ENCODE data around the gene C6orf47.

Gene C6orf47

DNA sequence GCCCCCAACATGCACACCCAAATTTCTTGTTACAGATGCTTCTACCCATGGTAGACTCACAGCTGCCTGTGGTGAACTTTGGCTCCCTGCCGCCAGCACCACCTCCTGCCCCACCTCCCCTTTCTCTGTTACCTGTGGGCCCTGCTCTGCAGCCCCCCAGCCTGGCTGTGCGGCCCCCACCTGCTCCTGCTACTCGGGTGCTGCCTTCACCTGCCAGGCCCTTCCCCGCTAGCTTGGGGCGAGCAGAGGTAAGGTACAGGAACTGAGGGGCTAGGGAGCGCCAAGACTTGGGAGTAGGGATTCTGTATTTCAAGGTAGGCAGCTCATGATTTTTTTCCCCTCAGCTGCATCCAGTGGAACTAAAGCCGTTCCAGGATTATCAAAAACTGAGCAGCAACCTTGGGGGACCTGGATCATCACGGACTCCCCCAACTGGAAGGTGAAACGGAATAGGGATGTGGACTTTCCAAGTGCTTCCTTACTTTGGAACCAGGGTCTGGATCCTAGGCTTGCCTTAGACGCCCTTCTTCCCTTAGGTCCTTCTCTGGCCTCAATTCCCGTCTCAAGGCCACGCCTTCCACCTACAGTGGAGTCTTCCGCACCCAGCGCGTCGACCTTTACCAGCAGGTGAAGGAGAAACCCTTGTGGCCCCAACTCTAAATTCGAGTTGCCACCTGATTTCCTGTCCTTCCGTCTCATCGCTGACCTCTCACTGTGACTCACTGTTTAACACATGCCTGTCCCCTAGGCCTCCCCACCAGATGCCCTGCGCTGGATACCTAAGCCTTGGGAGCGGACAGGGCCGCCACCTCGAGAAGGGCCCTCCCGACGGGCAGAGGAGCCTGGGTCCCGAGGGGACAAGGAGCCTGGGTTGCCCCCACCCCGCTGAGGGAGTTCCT is 23.6 kb downstream of the C6orf47 start:
- no peak for FAIRE-seq

DNA sequence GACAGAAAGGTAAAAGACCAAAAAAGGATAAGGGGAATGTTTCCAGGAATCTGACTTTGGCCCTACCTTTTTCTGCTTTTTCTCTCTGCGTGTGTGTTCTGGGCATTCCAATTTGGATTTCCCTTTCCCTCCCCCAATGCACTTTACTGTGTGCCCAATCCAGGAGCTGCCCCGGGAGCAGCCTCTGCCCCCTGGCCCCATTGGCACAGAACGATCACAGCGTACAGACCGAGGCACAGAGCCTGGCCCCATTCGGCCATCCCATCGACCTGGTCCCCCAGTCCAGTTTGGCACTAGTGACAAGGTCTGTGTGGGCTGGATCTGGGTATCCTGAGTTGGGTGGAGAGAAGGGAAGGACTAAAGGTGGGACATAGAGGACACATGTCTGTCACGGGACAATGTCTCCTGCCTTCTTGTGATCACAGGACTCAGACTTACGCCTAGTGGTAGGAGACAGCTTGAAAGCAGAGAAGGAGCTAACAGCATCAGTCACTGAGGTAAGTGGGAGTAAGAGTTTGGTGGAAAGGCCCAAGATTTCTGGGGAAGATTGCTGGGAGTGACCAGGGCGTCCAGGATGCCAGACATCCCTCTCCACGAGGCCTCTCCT is 25.5 kb downstream of the C6orf47 start:
- FAIRE-seq (no peak), DNase-seq (ENCODE audit: low spot score) (no peak)

More for the DNA sequence above, 23.6 kb downstream of the C6orf47 start:
- DNase-seq (ENCODE audit: low spot score) = no peak

DNA sequence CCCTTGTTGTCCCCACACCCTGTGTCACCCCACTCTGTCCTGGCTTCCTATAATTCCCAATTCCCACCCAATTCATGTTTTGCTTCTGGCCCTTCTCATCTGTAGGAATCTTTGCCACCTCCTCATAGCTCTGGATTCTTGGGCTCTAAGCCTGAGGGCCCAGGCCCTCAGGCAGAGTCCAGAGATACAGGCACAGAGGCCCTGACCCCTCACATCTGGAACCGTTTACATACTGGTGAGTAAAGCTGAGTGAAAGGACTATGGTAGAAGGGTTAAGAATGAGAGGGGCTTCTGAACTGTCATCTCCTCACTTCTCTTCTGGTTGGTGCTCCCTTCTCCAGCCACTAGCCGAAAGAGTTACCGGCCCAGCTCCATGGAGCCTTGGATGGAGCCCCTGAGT is 26.4 kb downstream of the C6orf47 start:
- DNase-seq (ENCODE audit: low spot score) (no peak), FAIRE-seq (no peak)

DNA sequence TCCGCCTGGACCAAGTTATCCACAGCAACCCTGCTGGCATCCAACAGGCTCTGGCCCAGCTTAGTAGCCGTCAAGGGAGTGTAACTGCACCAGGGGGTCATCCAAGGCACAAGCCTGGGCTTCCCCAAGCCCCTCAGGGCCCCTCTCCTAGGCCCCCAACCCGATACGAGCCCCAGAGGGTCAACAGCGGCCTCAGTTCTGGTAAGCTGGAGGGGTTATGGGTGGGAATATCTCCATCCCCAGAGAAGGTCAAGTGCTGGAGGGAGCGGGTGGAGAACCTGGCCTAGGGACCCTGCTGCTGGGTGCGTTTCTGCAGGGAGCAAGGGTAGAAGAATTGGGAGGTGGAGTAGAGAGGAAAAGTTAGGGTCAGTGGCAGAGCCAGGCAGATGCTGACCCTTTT is 27.1 kb downstream of the C6orf47 start:
- FAIRE-seq (no peak), DNase-seq (ENCODE audit: low spot score) (no peak)

DNA sequence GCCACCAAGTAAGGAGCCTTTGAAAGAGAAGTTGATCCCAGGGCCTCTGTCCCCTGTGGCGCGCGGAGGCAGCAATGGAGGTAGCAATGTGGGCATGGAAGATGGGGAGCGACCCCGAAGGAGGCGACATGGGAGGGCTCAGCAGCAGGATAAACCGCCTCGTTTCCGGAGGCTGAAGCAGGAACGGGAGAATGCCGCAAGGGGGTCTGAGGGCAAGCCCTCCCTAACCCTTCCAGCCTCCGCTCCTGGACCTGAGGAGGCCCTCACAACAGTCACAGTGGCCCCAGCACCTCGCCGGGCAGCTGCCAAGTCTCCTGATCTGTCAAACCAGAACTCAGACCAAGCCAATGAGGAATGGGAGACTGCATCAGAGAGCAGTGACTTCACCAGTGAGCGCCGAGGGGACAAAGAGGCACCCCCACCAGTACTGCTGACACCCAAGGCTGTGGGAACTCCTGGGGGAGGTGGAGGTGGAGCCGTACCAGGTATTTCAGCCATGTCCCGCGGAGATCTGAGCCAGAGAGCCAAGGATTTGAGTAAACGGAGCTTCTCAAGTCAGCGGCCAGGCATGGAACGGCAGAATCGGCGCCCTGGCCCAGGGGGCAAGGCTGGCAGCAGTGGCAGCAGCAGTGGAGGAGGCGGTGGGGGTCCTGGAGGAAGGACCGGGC is 28.2 kb downstream of the C6orf47 start:
- no peak for FAIRE-seq

DNA sequence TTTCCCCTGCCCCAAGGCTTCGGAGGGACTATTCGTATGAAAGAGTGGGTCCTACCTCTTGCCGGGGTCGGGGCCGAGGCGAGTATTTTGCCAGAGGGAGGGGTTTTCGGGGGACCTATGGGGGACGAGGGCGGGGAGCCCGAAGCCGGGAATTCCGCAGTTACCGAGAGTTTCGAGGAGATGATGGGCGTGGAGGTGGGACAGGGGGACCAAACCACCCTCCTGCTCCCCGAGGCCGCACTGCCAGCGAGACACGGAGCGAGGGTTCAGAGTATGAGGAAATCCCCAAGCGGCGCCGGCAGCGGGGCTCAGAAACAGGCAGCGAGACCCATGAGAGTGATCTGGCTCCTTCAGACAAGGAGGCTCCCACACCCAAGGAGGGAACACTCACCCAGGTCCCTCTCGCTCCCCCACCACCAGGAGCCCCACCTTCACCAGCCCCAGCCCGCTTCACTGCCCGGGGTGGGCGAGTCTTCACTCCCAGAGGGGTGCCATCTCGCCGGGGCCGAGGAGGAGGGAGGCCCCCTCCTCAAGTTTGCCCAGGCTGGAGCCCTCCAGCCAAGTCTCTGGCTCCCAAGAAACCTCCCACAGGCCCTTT is 28.8 kb downstream of the C6orf47 start:
- no peak for FAIRE-seq
- no peak for DNase-seq (ENCODE audit: low spot score)

More for the DNA sequence above, 28.2 kb downstream of the C6orf47 start:
- DNase-seq (ENCODE audit: low spot score) = no peak

DNA sequence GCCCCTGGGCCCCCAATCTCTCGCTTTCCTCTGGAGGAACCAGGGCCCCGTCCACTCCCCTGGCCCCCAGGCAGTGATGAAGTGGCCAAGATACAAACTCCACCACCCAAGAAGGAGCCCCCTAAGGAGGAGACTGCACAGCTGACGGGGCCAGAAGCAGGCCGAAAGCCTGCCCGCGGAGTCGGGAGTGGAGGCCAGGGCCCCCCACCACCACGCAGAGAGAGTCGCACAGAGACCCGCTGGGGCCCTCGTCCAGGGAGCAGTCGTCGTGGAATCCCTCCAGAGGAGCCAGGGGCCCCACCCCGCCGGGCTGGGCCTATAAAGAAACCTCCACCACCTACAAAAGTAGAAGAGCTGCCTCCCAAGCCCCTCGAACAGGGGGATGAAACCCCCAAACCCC is 29.4 kb downstream of the C6orf47 start:
- DNase-seq (ENCODE audit: low spot score) (no peak), FAIRE-seq (no peak)

DNA sequence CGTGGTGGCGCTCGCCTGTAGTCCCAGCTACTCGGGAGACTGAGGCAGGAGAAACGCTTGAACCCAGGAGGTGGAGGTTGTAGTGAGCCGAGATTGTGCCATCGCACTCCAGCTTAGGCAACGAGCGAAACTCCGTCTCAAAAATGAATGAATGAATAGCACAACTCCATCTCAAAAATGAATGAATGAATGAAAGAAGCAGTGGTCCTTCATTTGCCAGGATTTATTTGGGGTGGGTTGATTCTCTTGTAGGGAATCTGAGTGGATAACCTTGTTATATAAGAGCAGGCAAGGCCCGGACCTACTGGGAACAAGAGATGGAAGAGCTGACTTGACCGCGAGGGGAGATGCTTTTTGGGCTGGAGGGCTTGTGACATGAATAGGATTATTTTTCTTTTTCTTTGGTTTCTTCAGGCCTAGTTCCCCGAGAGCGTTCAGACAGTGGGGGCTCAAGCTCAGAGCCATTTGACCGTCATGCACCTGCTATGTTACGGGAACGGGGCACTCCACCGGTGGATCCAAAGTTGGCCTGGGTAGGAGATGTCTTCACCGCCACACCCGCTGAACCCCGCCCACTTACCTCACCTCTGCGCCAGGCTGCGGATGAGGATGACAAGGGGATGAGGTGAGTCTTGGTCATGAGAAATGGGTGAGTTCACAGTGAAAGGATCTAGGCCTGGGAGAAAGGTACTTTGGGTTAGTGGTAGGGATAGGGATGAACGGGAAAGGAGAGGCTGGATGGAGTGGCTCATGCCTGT is 30.2 kb downstream of the C6orf47 start:
- no peak for DNase-seq (ENCODE audit: low spot score)
- FAIRE-seq = no peak

DNA sequence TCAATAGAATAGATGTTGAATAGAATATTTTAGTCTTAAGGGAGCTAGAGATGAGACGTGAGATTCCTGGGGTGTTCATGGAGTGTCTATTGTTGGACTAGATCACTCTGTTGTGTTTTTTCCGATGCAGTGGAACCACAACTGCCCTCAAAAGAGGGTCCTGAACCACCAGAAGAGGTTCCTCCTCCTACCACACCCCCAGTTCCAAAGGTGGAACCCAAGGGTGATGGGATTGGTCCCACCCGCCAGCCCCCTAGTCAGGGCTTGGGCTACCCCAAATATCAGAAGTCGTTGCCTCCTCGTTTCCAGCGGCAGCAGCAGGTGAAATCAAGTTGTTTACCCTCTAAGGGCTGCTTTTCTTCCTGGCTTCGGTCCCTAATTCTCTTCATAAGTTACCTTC is 31.6 kb downstream of the C6orf47 start:
- DNase-seq (ENCODE audit: low spot score) = no peak
- FAIRE-seq = no peak

DNA sequence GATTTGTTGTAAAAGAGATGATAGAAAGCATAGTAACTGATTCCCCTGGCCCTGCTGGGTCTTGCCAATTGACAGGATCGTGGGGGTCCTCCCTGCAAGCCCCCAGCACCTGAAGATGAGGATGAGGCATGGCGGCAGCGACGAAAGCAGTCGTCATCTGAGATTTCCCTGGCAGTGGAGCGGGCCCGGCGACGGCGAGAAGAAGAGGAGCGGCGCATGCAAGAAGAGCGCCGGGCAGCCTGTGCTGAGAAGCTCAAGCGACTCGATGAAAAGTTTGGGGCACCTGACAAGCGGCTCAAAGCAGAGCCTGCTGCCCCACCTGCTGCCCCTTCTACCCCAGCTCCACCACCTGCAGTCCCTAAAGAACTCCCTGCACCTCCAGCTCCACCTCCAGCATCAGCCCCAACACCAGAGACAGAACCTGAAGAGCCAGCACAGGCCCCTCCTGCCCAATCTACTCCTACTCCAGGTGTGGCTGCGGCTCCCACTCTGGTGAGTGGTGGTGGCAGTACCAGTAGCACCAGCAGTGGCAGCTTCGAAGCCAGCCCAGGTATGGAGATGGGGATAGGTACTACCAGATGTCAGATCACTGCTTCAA is 32.8 kb downstream of the C6orf47 start:
- DNase-seq (ENCODE audit: low spot score) (no peak), FAIRE-seq (no peak)

DNA sequence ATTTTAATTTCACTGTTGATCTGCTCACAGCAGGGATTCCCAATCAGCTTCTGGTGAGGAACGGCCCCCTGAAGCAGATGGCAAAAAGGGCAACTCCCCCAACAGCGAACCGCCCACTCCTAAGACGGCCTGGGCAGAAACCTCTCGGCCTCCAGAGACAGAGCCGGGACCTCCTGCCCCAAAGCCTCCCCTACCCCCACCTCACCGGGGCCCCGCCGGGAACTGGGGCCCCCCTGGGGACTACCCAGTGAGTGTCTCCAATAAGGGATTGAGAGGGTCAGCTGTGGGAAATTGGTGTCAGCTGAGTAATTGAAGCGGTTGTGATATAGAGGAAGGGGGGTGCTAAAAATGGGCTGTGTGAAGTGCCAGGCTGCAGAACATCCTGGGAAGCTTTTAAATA is 33.6 kb downstream of the C6orf47 start:
- DNase-seq (ENCODE audit: low spot score) (no peak), FAIRE-seq (no peak)

DNA sequence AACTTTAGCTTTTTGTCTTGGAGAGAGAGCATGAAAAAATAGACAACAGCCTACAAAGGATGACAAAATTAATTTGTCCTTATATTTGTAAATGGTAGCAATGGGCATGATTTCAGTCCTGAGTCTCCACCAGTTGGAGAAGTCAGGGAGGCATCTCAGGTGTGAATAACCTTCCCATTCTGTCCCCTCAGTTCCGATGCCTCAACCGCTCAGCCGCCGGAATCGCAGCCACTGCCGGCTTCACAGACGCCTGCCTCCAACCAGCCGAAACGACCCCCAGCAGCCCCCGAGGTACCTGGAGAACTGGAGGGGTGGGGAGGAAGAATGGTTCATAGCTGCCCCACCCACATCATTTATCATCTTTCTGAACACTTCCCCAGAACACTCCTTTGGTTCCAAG is 36.5 kb downstream of the C6orf47 start:
- no peak for FAIRE-seq
- DNase-seq (ENCODE audit: low spot score) = no peak

DNA sequence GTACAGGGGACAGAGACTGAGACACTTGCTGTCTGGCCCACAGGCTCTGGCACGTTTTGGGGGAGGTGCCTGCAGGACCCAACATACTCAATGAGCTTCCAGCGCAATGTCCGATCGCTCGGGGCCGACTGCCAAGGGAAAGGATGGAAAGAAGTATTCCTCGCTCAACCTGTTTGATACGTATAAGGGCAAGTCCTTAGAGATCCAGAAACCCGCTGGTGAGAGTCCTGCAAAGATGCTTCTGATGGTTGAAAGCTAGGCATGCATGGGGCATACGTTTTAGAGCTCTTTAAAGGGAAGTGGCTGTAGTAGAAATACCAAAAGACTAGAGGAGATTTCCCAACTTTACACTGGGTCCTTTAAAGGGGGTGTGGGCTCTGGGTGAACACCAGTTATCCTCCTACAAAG is 37.9 kb downstream of the C6orf47 start:
- DNase-seq (ENCODE audit: low spot score) = no peak
- FAIRE-seq = no peak

DNA sequence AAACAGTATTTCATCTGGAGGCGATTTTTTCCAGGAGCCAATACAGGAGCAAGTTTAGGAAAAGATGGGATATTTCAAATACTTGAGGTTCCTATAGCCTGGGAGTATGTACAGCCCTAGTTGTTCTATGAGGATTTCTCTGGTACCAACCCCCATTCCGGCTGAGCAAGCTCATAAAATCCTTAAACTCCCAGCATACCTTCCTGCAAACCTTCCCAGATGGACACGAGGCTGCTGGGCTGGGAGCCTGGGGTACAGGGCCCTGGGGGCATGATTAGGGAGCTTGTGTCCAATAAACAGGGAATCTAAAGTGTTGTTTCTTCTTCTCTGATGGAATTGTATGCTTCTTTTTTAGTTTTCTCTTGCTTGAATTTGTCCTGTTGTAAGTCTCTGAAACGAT is 38.6 kb downstream of the C6orf47 start:
- DNase-seq (ENCODE audit: low spot score) (no peak), FAIRE-seq (no peak)

DNA sequence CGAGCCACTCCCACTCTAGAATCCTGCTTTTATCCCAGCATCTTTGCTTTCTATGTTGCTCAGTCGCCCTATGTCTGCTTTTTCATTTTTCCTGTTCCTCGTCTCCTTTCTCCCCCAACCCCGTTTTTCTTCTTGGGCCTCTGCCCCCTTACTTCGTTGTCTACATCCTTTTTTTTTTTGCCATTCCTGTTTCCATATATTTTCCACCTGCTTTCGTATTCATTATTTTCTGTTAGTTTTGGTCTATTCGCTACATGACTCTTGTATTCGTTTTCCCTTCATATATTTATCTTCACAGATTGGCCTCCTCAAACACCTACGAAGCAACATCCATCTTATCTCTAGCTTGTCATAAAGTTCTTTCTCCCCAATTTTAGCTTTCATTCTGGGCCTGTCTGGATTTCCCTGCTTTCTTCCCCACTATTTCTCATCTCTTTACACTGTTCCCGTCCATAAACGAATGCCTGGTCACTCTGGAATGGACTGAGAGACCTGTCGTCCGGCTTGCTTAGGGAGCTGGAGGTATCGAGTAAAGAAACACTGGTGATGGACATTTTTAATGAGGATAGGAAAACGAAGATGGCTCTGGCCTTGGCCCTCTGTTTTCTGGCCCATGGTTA is 39.1 kb downstream of the C6orf47 start:
- FAIRE-seq = no peak
- DNase-seq (ENCODE audit: low spot score) = no peak

DNA sequence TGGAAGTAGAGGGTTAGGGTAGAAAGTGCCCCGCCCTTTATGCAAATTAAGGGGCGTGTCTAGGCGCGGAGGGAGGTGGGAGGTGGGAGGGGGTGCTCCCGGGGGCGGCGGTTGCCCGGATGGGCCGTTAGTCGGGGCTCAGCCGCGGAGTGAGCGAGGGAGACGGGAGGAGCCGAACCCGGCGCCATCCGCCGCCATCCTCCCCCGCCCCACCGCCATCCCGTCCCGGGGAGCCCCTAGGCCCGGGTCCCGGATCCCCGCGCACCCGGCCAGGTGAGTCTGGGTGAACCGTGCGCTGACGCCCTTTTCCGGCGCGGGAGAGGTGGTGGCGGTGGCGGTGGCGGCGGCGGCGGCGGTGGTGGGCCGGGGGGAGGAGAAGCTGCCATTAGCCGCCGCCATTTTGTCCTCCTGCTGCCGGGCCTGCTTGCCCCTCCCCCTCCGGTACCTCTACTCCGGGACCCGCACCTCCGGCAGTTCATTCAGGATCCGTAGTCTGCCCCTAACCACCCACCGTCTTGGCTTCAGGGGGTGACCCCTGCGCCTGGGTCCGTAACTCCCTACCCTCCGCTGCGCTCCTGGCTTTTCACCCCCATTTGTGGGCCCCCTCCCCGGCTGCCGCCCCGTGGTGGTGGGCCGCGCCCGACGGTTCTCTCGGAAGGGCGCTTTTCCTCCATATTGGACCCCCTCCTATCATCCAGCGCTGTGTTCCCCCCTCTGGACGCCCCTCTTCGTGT is 39.8 kb downstream of the C6orf47 start, which contains the start of gene PRRC2A:
PRRC2A (plus strand) TSS at position 130 of the 734 bp plus-strand sequence. CDS start 2,075 bp downstream, outside the sequence.
- no peak for FAIRE-seq
- DNase-seq (ENCODE audit: low spot score) = peak; percentile 42

DNA sequence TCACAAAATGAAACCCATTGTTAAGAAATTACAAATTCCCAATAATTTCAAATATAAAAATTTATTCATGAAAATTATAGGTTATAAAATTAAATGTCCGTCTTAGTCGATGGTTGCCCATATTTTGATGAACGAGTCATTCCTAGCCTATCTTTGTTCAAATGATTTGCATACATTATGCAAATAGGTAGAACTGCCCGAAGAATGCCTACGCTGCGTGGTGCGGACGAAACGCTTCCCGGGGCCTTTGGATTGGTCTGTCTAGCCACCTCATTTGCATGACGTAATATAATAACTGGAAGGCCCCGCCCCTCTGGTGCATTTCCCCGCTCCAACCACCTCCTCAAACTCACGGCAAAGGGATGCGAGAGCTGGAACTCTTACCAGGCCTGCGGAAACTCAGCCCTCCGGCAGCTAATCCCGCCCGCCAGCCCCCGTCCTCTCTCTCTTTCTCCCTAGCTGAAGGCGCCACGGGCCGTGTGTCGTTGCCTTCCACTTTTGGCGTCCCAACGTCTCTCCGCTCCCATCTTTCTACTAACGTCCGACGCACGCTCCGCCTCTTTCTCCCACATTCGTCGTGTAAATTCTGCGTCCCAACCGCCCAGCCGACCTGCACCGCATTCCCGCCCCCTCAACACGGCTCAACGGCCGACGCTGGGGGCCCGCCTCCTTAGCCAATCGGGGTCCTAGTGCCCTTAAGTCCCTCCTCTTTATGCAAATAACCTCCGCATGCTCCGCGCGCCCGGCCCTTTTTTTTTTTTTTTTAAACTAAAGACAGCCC is 40.6 kb downstream of the C6orf47 start:
- peak; percentile 89 for FAIRE-seq
- DNase-seq (ENCODE audit: low spot score) = peak; percentile 97

DNA sequence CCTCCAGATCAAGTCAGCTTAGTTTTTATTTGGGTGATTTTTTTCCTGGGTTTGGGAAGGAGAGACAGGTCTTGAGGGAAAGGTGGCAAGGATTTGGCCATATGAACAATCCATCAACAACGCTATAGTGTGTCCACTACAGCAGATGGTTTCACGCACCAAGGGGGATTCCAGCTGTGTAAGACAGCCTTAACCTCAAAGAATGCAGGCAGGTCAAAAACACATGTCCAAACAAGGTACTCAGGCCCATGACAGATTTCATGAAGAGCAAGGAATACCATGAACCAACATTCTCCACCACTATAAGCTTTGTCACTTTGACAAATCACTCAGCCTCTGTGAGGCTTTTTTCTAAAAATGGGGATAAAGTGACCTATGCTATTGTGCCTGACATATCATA is 43.6 kb downstream of the C6orf47 start:
- no peak for DNase-seq (ENCODE audit: low spot score)
- FAIRE-seq = no peak

DNA sequence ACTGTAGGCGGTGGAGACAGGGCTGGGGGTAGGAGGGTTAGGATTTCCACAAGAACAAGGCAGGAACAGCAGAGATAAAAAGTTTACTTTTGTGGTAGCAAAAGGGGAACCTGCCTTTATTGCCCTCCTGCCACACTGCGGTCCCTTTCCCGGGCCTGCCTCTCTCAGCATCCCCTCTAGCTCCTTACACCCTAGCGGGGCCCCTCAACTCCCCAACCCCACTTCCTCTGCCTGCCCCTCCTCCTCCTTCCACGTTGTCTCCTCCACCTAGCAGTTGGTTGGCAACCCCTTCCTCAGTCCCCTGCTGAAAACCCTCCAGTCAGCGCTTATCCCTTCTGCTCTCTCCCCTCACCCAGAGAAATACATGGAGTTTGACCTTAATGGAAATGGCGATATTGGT is 44.8 kb downstream of the C6orf47 start:
- FAIRE-seq (no peak), DNase-seq (ENCODE audit: low spot score) (no peak)
